HAP-1 (cell line): Measurements from ENCODE around the gene RTL10.

Source experiments
- DNase-seq, 2 experiments: peaks; one replicate each; pipeline ENCODE4 v3.0.0-alpha.2; 2016 to 2020; ENCODE audit warnings: low spot score in 2 of 2
- H3K27me3 ChIP-seq: fragments of 250-450 bp; sonication (Bioruptor Pico); 2 replicates; pipeline ENCODE4 v1.5.1; 2020; ENCODE audit warnings: low read depth, mild to moderate bottlenecking, moderate library complexity
- H3K36me3 ChIP-seq: fragments of 250-450 bp; sonication (Bioruptor Pico); replicated peaks from 2 replicates; pipeline ENCODE4 v1.5.1; 2020; ENCODE audit warnings: mild to moderate bottlenecking
- H3K4me1 ChIP-seq: fragments of 250-450 bp; sonication (Bioruptor Pico); 2 replicates; pipeline ENCODE4 v1.5.1; 2020; ENCODE audit warnings: mild to moderate bottlenecking
- H3K4me3 ChIP-seq: fragments of 250-450 bp; sonication (Bioruptor Pico); 2 replicates; pipeline ENCODE4 v1.5.1; 2020; ENCODE audit warnings: mild to moderate bottlenecking, moderate library complexity
- H3K9me3 ChIP-seq: fragments of 250-450 bp; sonication (Bioruptor Pico); 2 replicates; pipeline ENCODE4 v1.5.1; 2020; ENCODE audit warnings: mild to moderate bottlenecking, moderate library complexity
- in situ Hi-C: fragments of 300-500 bp; cut with MboI; formaldehyde crosslinking; loops from 3 replicates; pipeline ENCODE4 v1.14.3; 2020; ENCODE audit warnings: low sequenced_read_pairs, inconsistent platforms, mixed read lengths

Gene RTL10

GRCh38 chr22:19893363-19893762, 38.7 kb upstream of the RTL10 start:
- no peak for DNase-seq
- Histone ChIP-seq H3K4me1 (peaks cover 7% of the 10 kb centered on the region), H3K36me3 (no peaks in the 10 kb centered on the region; the same call in 1 of the 2 replicates), H3K4me3 (no peak overlapping the region), H3K9me3 (no peaks in the 10 kb centered on the region), H3K27me3 (no peaks in the 10 kb centered on the region)
- in situ Hi-C loops, result no loop called here

GRCh38 chr22:19892925-19893324, 38.3 kb upstream of the RTL10 start:
- in situ Hi-C loops, result no loop called here
- peaks cover 7% of the 10 kb centered on the region for H3K4me1 ChIP-seq

GRCh38 chr22:19892257-19892879, 37.7 kb upstream of the RTL10 start:
- no peaks in the 10 kb centered on the region for H3K9me3 ChIP-seq
- in situ Hi-C loops, result no loop called here
- no peaks in the 10 kb centered on the region for H3K27me3 ChIP-seq
- no peak for DNase-seq
- H3K4me3 ChIP-seq, result no peak overlapping the region
- peaks cover 7% of the 10 kb centered on the region for H3K4me1 ChIP-seq
- H3K36me3 ChIP-seq, result no peaks in the 10 kb centered on the region; the same call in 1 of the 2 replicates

More at GRCh38 chr22:19892925-19893324, 38.3 kb upstream of the RTL10 start:
- no peaks in the 10 kb centered on the region for H3K9me3 ChIP-seq
- DNase-seq, result no peak
- no peaks in the 10 kb centered on the region for H3K27me3 ChIP-seq
- no peak overlapping the region for H3K4me3 ChIP-seq
- H3K36me3 ChIP-seq, result no peaks in the 10 kb centered on the region; the same call in 1 of the 2 replicates

GRCh38 chr22:19891317-19892256, 36.9 kb upstream of the RTL10 start:
- Histone ChIP-seq H3K36me3 (no peaks in the 10 kb centered on the region; the same call in 1 of the 2 replicates), H3K9me3 (no peaks in the 10 kb centered on the region), H3K27me3 (no peaks in the 10 kb centered on the region), H3K4me3 (no peak overlapping the region), H3K4me1 (peaks cover 7% of the 10 kb centered on the region)
- in situ Hi-C loops, result no loop called here
- DNase-seq, result peak; percentile 36 to 66

GRCh38 chr22:19890502-19891316, 36.0 kb upstream of the RTL10 start:
- in situ Hi-C loops, result no loop called here

GRCh38 chr22:19889951-19890350, 35.3 kb upstream of the RTL10 start:
- DNase-seq, result no peak
- Histone ChIP-seq H3K4me1 (peaks cover 7% of the 10 kb centered on the region), H3K4me3 (no peak overlapping the region), H3K27me3 (no peaks in the 10 kb centered on the region), H3K9me3 (no peaks in the 10 kb centered on the region), H3K36me3 (no peaks in the 10 kb centered on the region; the same call in 1 of the 2 replicates)
- in situ Hi-C loops, result no loop called here

More at GRCh38 chr22:19890502-19891316, 36.0 kb upstream of the RTL10 start:
- Histone ChIP-seq H3K9me3 (no peaks in the 10 kb centered on the region), H3K27me3 (no peaks in the 10 kb centered on the region), H3K36me3 (no peaks in the 10 kb centered on the region; the same call in 1 of the 2 replicates), H3K4me1 (peaks cover 7% of the 10 kb centered on the region), H3K4me3 (no peak overlapping the region)
- DNase-seq, result no peak

- Histone ChIP-seq H3K4me3 (no peak overlapping the region), H3K36me3 (no peaks in the 10 kb centered on the region), H3K27me3 (no peaks in the 10 kb centered on the region), H3K4me1 (peaks cover 7% of the 10 kb centered on the region), H3K9me3 (no peaks in the 10 kb centered on the region)
- in situ Hi-C loops, result no loop called here
- no peak for DNase-seq
These were observed 33.6 kb upstream of the RTL10 start for GRCh38 chr22:19888131-19888746.

- Histone ChIP-seq H3K9me3 (no peaks in the 10 kb centered on the region), H3K4me1 (peaks cover 9% of the 10 kb centered on the region), H3K36me3 (no peaks in the 10 kb centered on the region; the same call in 1 of the 2 replicates), H3K27me3 (no peaks in the 10 kb centered on the region), H3K4me3 (no peak overlapping the region)
- no peak for DNase-seq
- in situ Hi-C loops, result no loop called here
These were observed 32.7 kb upstream of the RTL10 start for GRCh38 chr22:19887256-19887985.

GRCh38 chr22:19886605-19887255, 32.1 kb upstream of the RTL10 start:
- peaks cover 14% of the 10 kb centered on the region for H3K4me1 ChIP-seq

GRCh38 chr22:19885841-19886592, 31.3 kb upstream of the RTL10 start:
- in situ Hi-C loops, result no loop called here
- H3K4me1 ChIP-seq, result peaks cover 14% of the 10 kb centered on the region

More at GRCh38 chr22:19886605-19887255, 32.1 kb upstream of the RTL10 start:
- DNase-seq, result no peak
- Histone ChIP-seq H3K9me3 (no peaks in the 10 kb centered on the region), H3K4me3 (no peak overlapping the region), H3K27me3 (no peaks in the 10 kb centered on the region), H3K36me3 (no peaks in the 10 kb centered on the region; the same call in 1 of the 2 replicates)
- in situ Hi-C loops, result no loop called here

GRCh38 chr22:19884954-19885751, 30.5 kb upstream of the RTL10 start:
- no peak for DNase-seq
- Histone ChIP-seq H3K4me1 (peaks cover 21% of the 10 kb centered on the region), H3K9me3 (no peaks in the 10 kb centered on the region), H3K36me3 (no peaks in the 10 kb centered on the region; the same call in 1 of the 2 replicates), H3K27me3 (no peaks in the 10 kb centered on the region), H3K4me3 (no peak overlapping the region)
- in situ Hi-C loops, result no loop called here

More at GRCh38 chr22:19885841-19886592, 31.3 kb upstream of the RTL10 start:
- no peak for DNase-seq
- no peaks in the 10 kb centered on the region for H3K27me3 ChIP-seq
- no peaks in the 10 kb centered on the region for H3K9me3 ChIP-seq
- no peaks in the 10 kb centered on the region; the same call in 1 of the 2 replicates for H3K36me3 ChIP-seq
- H3K4me3 ChIP-seq, result no peak overlapping the region
